Activated CD8-positive, alpha-beta memory T cell treated with anti-CD3 and anti-CD28 coated beads, Interleukin-2, amount 50 U/mL, for 1 hour (primary cell): ENCODE data around the gene BCAS3.

Experiments used
- DNase-seq: peaks from one replicate; pipeline ENCODE4 v3.0.0-alpha.2; 2020; ENCODE audit errors: extremely low read depth

Gene BCAS3

GRCh38 chr17:61316633-61317032, 639.0 kb downstream of the BCAS3 start:
- DNase-seq: no peak

GRCh38 chr17:61317779-61318178, 640.1 kb downstream of the BCAS3 start:
- DNase-seq: no peak

DNA sequence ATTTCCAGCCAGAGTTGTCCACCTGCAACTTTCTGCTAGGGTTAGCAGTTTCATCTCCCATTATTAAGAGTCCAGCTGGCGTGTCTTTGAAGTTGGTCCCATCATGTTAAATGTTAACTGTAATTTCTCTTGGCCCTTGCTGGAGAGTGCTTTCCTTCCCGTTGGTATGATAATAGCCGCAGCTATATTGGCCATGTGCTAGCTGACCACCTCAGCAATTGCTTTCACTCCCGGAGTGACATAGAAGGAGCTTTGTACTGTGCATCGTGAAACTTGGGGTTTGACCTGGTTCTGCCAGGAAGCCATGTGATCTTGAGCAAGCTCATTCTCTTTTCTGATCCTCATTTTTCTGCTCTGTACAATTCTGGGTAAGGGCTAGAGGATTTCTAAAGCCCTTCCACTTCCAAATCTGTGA, 641.0 kb downstream of the BCAS3 start:
- no peak for DNase-seq

- no peak for DNase-seq
Observed at GRCh38 chr17:61321344-61321743, 643.7 kb downstream of the BCAS3 start.

GRCh38 chr17:61322325-61323002, 644.8 kb downstream of the BCAS3 start:
- DNase-seq: no peak

- DNase-seq: no peak
Observed at GRCh38 chr17:61323003-61323908, 645.6 kb downstream of the BCAS3 start.

GRCh38 chr17:61323909-61324868, 646.5 kb downstream of the BCAS3 start:
- DNase-seq: no peak

DNA sequence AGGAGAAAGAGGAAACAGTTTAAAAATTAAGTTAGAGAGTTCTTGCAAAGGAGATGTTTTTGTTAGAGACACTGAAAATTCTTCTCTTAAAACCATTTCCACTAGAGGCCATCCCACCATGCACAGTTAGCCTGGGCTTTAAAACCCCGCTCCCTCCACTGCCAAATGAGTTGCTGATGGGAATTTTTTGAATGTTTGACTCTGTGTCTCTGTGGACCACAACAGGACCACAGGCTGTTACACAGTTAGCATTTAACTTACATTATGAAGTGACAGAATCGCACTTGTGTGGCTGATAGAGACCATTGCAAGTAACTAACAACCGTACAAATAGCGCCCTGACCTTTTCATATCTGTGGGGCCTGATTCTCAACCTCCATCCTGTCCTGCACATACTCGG, 647.3 kb downstream of the BCAS3 start:
- DNase-seq: no peak

DNA sequence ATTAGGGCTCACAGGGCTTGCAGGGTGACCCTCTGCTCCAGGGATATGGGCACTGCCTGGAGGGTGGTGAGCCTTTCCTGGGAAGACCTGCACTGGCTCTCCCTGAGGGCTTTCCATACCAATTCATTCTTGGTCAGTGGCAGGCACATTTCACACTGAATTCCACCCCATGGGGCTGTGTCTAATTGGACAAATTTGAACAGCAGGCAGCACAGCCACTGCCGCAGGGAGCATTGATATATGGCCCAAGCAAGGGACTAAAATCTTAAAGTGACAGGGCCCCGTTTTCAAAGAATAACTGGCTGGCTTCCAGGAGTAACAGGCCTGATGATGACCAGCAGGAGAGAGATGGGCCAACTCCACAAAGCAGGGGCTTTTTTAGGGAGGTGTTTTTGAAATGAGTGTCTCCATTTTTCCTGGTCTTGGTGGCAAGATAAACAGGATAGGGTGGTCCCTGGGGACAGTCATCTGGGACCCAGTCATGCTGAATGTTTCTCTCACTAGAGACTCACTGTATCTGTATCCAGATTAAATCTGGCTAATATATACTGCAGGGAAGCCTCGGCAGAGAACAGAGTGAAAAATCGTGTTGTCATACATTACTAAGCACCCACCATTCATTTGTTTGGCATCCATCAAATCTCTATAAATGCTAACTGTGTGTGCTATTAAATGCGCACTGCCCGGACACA, 647.9 kb downstream of the BCAS3 start:
- no peak for DNase-seq

DNA sequence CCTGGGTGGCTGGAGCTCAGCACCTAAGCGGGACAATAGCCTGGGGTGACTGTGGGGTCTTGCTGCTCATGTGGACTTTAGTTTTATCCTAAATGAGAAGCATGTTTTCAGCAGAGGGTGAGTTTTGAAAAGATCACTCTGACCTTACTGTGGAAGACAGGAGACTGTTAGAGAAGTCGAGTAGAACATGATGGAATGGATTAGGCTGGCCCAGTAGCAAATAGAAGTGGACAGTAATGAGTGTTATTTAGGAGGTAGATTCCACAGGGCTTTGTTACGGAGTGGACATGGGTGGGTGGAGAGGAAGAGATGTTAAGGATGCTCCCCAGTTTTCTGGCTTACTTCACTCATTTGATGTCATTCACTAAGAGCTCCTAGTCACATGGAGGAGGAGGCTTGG, 648.7 kb downstream of the BCAS3 start:
- DNase-seq: no peak

DNA sequence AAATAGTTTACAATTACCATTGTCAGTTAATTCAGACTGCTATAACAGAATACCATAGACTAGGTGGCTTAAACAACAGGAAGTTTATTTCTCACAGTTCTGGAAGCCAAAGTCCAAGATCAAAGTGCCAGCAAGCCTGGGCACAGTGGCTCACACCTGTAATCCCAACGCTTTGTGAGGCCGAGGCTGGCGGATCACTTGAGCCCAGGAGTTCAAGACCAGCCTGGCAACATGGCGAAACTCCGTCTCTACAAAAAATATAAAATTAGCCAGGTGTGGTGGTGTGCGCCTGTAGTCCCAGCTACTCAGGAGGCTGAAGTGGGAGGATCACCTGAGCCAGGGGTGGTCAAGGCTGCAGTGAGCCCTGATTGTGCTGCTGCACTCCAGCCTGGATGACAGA, 650.7 kb downstream of the BCAS3 start:
- no peak for DNase-seq

DNA sequence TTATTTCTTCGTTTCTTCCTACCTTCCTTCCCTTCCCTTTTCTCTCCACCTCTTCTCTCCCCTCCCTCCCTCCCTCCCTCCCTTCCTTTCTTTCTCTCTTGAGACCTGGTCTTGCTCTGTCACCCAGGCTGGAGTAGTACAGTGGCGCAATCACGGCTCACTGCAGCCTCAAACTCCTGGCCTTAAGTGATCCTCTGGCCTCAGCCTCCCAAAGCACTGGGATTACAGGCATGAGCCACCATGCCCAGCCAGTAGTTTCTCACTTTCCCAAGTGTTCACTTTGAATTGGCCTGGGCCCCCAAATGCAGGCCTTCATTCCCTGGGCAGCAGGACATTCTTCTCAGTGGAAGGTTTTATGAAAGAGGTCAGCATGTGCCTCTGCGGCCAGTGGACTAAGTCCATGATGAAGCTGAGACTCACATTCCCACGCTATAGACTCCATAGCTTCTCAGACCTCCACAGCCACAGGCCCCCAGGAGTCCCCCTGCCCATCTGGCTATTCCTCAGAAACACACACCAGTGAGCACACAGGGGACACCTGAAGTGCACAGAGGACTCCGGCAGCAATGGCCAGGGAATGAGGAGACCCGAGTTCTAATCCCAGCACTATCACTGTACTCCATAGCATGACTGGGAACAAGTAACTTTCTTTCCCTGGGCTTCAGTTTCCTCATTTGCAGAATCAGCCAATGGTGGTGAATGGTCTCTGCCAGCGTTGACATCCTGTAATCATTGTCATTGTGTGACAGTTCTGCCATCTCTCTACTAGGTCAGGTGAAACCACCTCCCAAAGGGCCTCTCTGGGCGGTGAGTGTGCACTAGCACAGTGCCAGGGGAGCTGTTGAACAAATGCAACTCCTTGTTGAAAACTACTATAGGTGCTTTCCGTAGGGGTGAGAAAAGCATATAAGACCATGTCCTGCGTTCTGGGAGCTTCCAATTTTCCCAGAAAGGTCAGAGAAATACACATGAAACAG, 652.8 kb downstream of the BCAS3 start:
- no peak for DNase-seq

DNA sequence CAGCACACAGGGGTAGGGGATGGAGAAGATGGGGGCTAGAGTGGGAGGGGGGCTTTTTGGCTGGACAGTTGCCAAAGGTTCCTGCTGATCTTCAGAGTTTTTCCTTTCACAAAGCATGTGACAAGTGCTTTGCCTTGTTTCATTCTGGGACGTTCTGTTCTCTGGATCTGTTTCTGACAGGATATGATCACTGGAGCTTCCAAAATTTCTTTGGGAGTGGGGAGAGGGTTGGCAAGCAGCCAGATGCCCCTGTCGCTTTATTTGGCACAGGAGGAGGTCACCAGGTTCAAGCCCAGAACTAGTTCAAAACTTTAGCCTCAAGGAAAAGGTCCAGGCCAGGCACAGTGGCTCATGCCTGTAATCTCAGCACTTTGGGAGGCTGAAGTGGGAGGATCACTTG, 653.5 kb downstream of the BCAS3 start:
- no peak for DNase-seq

DNA sequence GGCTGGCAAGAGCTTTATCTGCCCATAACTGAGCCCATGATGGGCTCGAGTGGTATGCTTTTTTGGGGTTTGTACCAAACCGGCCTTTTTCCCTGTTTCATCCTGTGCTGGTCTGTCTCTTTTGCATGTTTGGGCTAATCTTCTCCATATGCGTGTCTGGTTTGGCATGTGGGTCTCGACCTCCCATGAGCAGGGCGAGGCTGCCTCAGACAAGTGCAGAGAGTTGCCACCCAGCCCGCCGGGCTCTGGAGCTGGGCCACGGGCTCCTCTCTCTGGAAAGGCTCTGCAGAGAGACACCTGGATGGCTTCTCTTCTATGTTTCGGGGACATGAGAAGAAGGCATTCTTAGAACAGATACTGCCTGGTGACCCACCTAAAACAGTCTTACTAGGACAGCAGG, 654.2 kb downstream of the BCAS3 start:
- no peak for DNase-seq

DNA sequence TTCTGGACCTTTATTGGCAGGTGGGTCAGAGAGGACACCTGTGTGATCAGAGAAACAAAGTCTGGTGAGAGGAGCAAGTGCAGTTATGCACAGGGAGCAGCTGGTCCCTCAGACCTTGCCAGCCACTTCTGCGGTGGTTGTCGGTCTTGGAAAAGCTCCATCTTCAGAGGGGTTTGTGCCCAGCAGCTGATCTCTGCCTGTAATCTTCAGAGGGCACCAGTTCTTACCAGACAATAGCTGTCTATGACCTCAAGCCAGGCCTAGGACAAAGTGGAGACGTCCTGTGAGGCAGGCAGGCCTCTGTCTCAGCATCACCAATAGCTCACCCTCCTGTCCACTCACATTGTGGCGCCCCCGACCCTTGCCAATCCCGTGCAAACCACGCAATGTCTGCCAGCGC, 655.5 kb downstream of the BCAS3 start:
- DNase-seq: no peak

GRCh38 chr17:61334673-61335072, 657.0 kb downstream of the BCAS3 start:
- no peak for DNase-seq

- DNase-seq: no peak
Observed at GRCh38 chr17:61335105-61335844, 657.6 kb downstream of the BCAS3 start.

GRCh38 chr17:61335845-61336655, 658.4 kb downstream of the BCAS3 start:
- DNase-seq: no peak

GRCh38 chr17:61337290-61337689, 659.6 kb downstream of the BCAS3 start:
- no peak for DNase-seq
